HG02885 (cell line): ENCODE results near the gene AMDHD2.

Experiments
- ATAC-seq: cut with Tn5 transposase; IDR thresholded peaks from one replicate; pipeline ENCODE4 v1.9.1; 2021; ENCODE audit warnings: mild to moderate bottlenecking; ENCODE audit not compliant: unreplicated experiment, poor library complexity

AMDHD2 gene

GRCh38 chr16:2514333-2515179 is 5.6 kb upstream of the AMDHD2 start:
- peak; percentile 10 for ATAC-seq

- ATAC-seq = no peak
Observed at GRCh38 chr16:2515180-2515851, 4.9 kb upstream of the AMDHD2 start.

GRCh38 chr16:2516391-2517240 is 3.6 kb upstream of the AMDHD2 start:
- no peak for ATAC-seq

GRCh38 chr16:2517954-2518605 is 2.1 kb upstream of the AMDHD2 start:
- no peak for ATAC-seq

GRCh38 chr16:2518823-2519710 is 1.1 kb upstream of the AMDHD2 start:
- ATAC-seq = no peak

- ATAC-seq = no peak
Observed at GRCh38 chr16:2519711-2520080, 475 bp upstream of the AMDHD2 start.

GRCh38 chr16:2520784-2521531 is 787 bp downstream of the AMDHD2 start:
- ATAC-seq = peak; percentile 25

- ATAC-seq = no peak
Observed at GRCh38 chr16:2523801-2524231, 3.6 kb downstream of the AMDHD2 start.

- no peak for ATAC-seq
Observed at GRCh38 chr16:2524339-2524938, 4.3 kb downstream of the AMDHD2 start.

- no peak for ATAC-seq
Observed at GRCh38 chr16:2526135-2526534, 6.0 kb downstream of the AMDHD2 start.

GRCh38 chr16:2527071-2527783 is 7.1 kb downstream of the AMDHD2 start:
- ATAC-seq = no peak

GRCh38 chr16:2527784-2528100 is 7.6 kb downstream of the AMDHD2 start:
- ATAC-seq = no peak

- ATAC-seq = no peak
Observed at GRCh38 chr16:2528161-2529060, 8.2 kb downstream of the AMDHD2 start.

- ATAC-seq = no peak
Observed at GRCh38 chr16:2529061-2529931, 9.1 kb downstream of the AMDHD2 start.

GRCh38 chr16:2529961-2530628 is 9.9 kb downstream of the AMDHD2 start:
- no peak for ATAC-seq
